Vagina (tissue), 2 donors: ENCODE results near the gene PIAS4. TPM values are rescaled to one million over a fixed set of nuclear protein-coding genes. Genes with fewer than 3 reads are reported as not detected.

Experiments used
- DNase-seq, 2 donors: peaks; one replicate each; pipeline ENCODE4 v3.0.0-alpha.2; 2017; ENCODE audit errors: extremely low spot score in 2 of 2
- H3K27ac ChIP-seq: fragments of 200-600 bp; sonication (generic); one replicate; pipeline ENCODE4 v1.5.1; 2019
- H3K27me3 ChIP-seq: fragments of 200-600 bp; sonication (generic); one replicate; pipeline ENCODE4 v1.5.1; 2019
- H3K36me3 ChIP-seq, 2 donors: fragments of 200-600 bp; sonication (generic); one replicate each; pipeline ENCODE4 v1.5.1; 2017 to 2019
- H3K4me1 ChIP-seq: fragments of 200-600 bp; sonication (generic); one replicate; pipeline ENCODE4 v1.5.1; 2019
- H3K4me3 ChIP-seq, 2 donors: fragments of 200-600 bp; sonication (generic); 1 replicate in 1 of 2; 2 replicates in 1 of 2; pipeline ENCODE4 v1.5.1; 2016 to 2019
- H3K9me3 ChIP-seq: fragments of 200-600 bp; sonication (generic); one replicate; pipeline ENCODE4 v1.5.1; 2019
- POLR2A ChIP-seq, 2 donors: fragments of 450-650 bp; IDR thresholded peaks; one replicate each; pipeline ENCODE4 v1.6.1; 2017; ENCODE audit warnings: antibody characterized with exemption in 2 of 2, mild to moderate bottlenecking in 2 of 2, moderate library complexity in 2 of 2
- POLR2AphosphoS5 ChIP-seq, 2 donors: sonication (generic); formaldehyde crosslinking; IDR thresholded peaks; one replicate each; pipeline ENCODE4 v1.9.0; 2017; ENCODE audit warnings: antibody characterized with exemption in 2 of 2, mild to moderate bottlenecking in 2 of 2, low read depth in 1 of 2; ENCODE audit not compliant: insufficient read depth in 1 of 2
- intact Hi-C: fragments of 100-400 bp; cut with DNase I; formaldehyde crosslinking; loops from one replicate; pipeline ENCODE4 v1.15.1; 2023
- total RNA-seq: library from RNA; depleted of rRNA; stranded (reverse); fragments of >200 nt; gene quantifications from one replicate; pipeline ENCODE4 v1.2.3, GENCODE V29; 2016
- TF ChIP-seq, protein P1 (sequence below), 3 experiments: fragments of 450-650 bp in 2 of 3; fragments of 200-600 bp in 1 of 3; sonication (generic) in 1 of 3; IDR thresholded peaks; one replicate each; pipeline ENCODE4 v1.5.1; 2017 to 2019; ENCODE audit warnings: antibody characterized with exemption in 3 of 3, mild to moderate bottlenecking in 2 of 3, moderate library complexity in 2 of 3

Gene PIAS4
- total RNA-seq, 1 donor from 2014 or later, result 14.0 TPM

DNA sequence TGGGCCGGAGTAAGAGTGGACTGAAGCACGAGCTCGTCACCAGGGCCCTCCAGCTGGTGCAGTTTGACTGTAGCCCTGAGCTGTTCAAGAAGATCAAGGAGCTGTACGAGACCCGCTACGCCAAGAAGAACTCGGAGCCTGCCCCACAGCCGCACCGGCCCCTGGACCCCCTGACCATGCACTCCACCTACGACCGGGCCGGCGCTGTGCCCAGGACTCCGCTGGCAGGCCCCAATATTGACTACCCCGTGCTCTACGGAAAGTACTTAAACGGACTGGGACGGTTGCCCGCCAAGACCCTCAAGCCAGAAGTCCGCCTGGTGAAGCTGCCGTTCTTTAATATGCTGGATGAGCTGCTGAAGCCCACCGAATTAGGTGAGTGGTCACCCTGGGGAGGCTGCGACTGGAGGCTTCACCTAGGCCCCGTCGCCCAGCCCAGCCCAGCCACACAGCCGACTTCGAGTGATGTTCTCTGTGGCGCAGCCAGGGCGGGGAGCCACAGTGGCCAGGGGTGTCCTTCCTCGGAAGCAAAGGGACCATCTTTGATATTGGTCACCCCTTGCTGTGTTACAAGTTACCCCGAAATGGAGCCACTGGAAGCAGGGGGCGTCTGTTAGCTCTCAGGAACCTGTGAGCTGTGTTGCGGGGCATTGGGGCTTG, 5.6 kb downstream of the PIAS4 start:
- Histone ChIP-seq H3K36me3 (peaks cover 0 to 16% of the 10 kb centered on the region in 2 donors), H3K4me1 (peaks cover 53% of the 10 kb centered on the region)
- intact Hi-C loops, result no loop called here

GRCh38 chr19:4013886-4014540, 6.5 kb downstream of the PIAS4 start:
- Histone ChIP-seq H3K36me3 (peaks cover 0 to 19% of the 10 kb centered on the region in 2 donors), H3K27ac (no peak overlapping the region), H3K4me1 (peaks cover 48% of the 10 kb centered on the region), H3K9me3 (no peaks in the 10 kb centered on the region), H3K27me3 (no peaks in the 10 kb centered on the region), H3K4me3 (no peak overlapping the region)
- TF ChIP-seq, protein P1, sequence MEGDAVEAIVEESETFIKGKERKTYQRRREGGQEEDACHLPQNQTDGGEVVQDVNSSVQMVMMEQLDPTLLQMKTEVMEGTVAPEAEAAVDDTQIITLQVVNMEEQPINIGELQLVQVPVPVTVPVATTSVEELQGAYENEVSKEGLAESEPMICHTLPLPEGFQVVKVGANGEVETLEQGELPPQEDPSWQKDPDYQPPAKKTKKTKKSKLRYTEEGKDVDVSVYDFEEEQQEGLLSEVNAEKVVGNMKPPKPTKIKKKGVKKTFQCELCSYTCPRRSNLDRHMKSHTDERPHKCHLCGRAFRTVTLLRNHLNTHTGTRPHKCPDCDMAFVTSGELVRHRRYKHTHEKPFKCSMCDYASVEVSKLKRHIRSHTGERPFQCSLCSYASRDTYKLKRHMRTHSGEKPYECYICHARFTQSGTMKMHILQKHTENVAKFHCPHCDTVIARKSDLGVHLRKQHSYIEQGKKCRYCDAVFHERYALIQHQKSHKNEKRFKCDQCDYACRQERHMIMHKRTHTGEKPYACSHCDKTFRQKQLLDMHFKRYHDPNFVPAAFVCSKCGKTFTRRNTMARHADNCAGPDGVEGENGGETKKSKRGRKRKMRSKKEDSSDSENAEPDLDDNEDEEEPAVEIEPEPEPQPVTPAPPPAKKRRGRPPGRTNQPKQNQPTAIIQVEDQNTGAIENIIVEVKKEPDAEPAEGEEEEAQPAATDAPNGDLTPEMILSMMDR (IDR thresholded peaks at IDR 0.05), result no peak
- TF ChIP-seq POLR2AphosphoS5 (IDR thresholded peaks at IDR 0.05; ENCODE audit: insufficient read depth in 1 of 2, low read depth in 1 of 2) (no peak), POLR2A (IDR thresholded peaks at IDR 0.05) (no peak)
- intact Hi-C loops, result no loop called here
- no peak for DNase-seq

More for the DNA sequence above, 5.6 kb downstream of the PIAS4 start:
- DNase-seq, result no peak
- TF ChIP-seq POLR2A (IDR thresholded peaks at IDR 0.05) (no peak), POLR2AphosphoS5 (IDR thresholded peaks at IDR 0.05; ENCODE audit: insufficient read depth in 1 of 2, low read depth in 1 of 2) (no peak)
- TF ChIP-seq, protein P1 (IDR thresholded peaks at IDR 0.05), result no peak
- Histone ChIP-seq H3K9me3 (no peaks in the 10 kb centered on the region), H3K27me3 (no peaks in the 10 kb centered on the region), H3K27ac (no peak overlapping the region), H3K4me3 (no peak overlapping the region)

DNA sequence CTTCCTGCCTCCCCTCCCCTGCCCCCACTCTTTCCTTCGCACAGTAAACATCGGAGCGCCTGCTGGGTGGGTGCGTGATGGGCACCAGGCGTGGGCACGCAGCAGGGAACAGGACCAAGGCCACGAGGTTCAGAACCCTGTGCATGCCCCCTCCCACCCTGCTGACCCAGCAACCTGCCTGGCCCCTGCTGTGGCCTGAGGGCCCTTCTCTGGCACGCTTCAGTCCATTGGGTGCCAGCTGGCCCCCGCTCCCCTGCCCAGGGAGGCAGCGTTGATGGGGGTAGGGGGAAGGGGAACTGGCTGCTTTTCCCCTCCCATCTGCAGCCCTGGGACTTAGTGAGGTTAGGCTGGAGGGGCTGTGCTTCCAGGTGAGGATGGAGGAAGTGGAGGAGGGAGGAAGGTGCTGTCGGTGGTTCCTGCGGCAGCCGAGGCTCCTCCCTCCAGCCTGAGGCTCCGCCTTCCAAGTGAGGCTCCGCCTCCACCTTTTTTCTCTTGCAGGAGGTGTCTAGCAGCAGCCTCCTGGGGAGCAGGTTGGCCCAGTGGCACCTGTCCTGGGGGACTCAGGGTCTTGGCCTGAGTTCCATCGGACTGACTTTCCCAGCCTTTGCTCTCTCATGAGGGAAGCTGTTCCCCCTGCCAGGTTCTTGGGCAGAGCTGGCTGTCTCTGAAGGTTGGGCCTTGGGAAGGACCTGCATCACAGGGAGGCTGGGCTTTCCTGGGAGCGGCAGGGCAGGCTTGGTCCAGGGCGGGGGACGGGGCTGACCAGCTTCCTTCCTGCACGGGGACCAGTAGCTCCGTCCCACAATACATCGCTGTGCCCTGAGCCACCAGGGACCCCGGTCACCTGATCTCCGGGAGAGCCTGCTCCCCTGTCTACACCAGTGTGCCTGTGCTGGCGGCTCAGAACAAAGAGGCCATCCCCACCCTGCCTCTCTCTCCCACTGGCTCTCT, 7.3 kb downstream of the PIAS4 start:
- no peak for DNase-seq
- intact Hi-C loops, result no loop called here
- peak overlapping the region in 1 of 2 donors; percentile 31 for H3K4me3 ChIP-seq

GRCh38 chr19:4015705-4016402, 8.3 kb downstream of the PIAS4 start:
- H3K4me1 ChIP-seq, result peaks cover 35% of the 10 kb centered on the region
- no peak for DNase-seq
- peaks cover 0 to 19% of the 10 kb centered on the region in 2 donors for H3K36me3 ChIP-seq

More for the DNA sequence above, 7.3 kb downstream of the PIAS4 start:
- Histone ChIP-seq H3K36me3 (peaks cover 0 to 19% of the 10 kb centered on the region in 2 donors), H3K27ac (peak overlapping the region; percentile 56), H3K9me3 (no peaks in the 10 kb centered on the region), H3K27me3 (no peaks in the 10 kb centered on the region), H3K4me1 (peaks cover 46% of the 10 kb centered on the region)
- TF ChIP-seq POLR2A (IDR thresholded peaks at IDR 0.05) (no peak), POLR2AphosphoS5 (IDR thresholded peaks at IDR 0.05; ENCODE audit: insufficient read depth in 1 of 2, low read depth in 1 of 2) (peak in 1 of 2 donors; percentile 4)

More at GRCh38 chr19:4015705-4016402, 8.3 kb downstream of the PIAS4 start:
- TF ChIP-seq POLR2A (IDR thresholded peaks at IDR 0.05), result no peak
- TF ChIP-seq, protein P1 (IDR thresholded peaks at IDR 0.05), result no peak
- no peak for TF ChIP-seq POLR2AphosphoS5 (IDR thresholded peaks at IDR 0.05; ENCODE audit: insufficient read depth in 1 of 2, low read depth in 1 of 2)
- Histone ChIP-seq H3K27ac (peak overlapping the region; percentile 56), H3K4me3 (peak overlapping the region in 1 of 2 donors; percentile 31), H3K27me3 (no peaks in the 10 kb centered on the region), H3K9me3 (no peaks in the 10 kb centered on the region)
- intact Hi-C loops, result no loop called here
